GM23248 (cell line): Measurements from ENCODE around the gene MPND.

Source experiments
- EZH2 ChIP-seq: fragments of 200-600 bp; sonication (generic); IDR thresholded peaks from 2 replicates; pipeline ENCODE4 v1.6.1; 2018; ENCODE audit warnings: antibody characterized with exemption, mild to moderate bottlenecking; ENCODE audit not compliant: insufficient read depth, poor library complexity, severe bottlenecking
- EZH2phosphoT487 ChIP-seq: fragments of 200-600 bp; sonication (generic); IDR thresholded peaks from 2 replicates; pipeline ENCODE4 v1.6.1; 2018; ENCODE audit warnings: antibody characterized with exemption, moderate library complexity, mild to moderate bottlenecking, low read depth; ENCODE audit not compliant: insufficient read depth

DNA sequence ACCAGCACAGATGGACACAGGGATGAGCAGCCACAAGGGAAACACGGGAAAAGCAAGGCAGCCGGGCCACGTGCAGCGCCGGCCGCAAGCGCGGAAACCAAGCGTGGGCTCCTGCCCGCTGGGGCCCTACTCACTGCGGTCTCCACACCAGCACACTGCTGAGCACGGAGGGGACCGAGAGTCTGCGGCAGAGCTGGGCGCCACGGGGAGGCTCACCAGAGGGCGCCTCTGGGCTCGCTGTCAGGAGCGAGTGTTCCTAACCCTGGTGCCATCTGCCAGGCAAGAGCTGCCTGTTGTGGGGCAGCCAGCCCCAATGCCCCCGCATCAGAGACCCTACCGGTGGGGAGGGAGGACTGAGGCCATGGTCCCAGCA is 26.5 kb downstream of the MPND start:
- no peak for TF ChIP-seq EZH2
- no peak for TF ChIP-seq EZH2phosphoT487
